BJ (cell line): ENCODE data around the gene GPBAR1. TPM values are rescaled to one million over a fixed set of nuclear protein-coding genes. Genes with fewer than 3 reads are reported as not detected.
A peak's percentile ranks its signal among the peaks of the same experiment; 100 is the strongest.

ENCODE experiments used
- CTCF ChIA-PET: fragments of 350-600 bp; formaldehyde crosslinking; extraction: SDS; loops from one replicate; lab custom pipeline; 2021; ENCODE audit warnings: antibody characterized with exemption, inconsistent platforms; lab: Yijun Ruan, JAX
- POLR2A ChIA-PET: fragments of 300-600 bp; sonication (Branson Sonifier 250); formaldehyde crosslinking; extraction: SDS; loops from one replicate; lab custom pipeline; 2021; ENCODE audit warnings: antibody characterized with exemption; lab: Charles Lee
- DNase-seq: peaks from one replicate; pipeline ENCODE4 v3.0.0-alpha.2; 2011; ENCODE audit warnings: low read depth
- H3K27me3 ChIP-seq: 2 replicates; pipeline ENCODE4 v1.6.0; 2011; ENCODE audit warnings: low read length; ENCODE audit not compliant: control insufficient read depth, insufficient read depth
- H3K36me3 ChIP-seq: 2 replicates; pipeline ENCODE4 v1.5.1; 2011; ENCODE audit warnings: low read length; ENCODE audit not compliant: control insufficient read depth, insufficient read depth
- H3K4me3 ChIP-seq: 2 replicates; pipeline ENCODE4 v1.5.1; 2011; ENCODE audit warnings: low read depth, mild to moderate bottlenecking, control low read depth, low read length
- polyA plus RNA-seq: library from polyadenylated mRNA; depleted of rRNA; stranded (reverse); fragments of >200 nt; gene quantifications from 2 replicates; pipeline ENCODE4 v1.2.3, GENCODE V29; 2011
- TF ChIP-seq, protein P1 (sequence below): IDR thresholded peaks from 2 replicates; pipeline ENCODE4 v1.5.1; 2011; ENCODE audit warnings: low read depth, mild to moderate bottlenecking, control low read depth, inconsistent platforms, low read length, moderate library complexity; ENCODE audit not compliant: insufficient read depth

The GPBAR1 gene
- polyA plus RNA-seq, 1 experiment, result not detected

DNA sequence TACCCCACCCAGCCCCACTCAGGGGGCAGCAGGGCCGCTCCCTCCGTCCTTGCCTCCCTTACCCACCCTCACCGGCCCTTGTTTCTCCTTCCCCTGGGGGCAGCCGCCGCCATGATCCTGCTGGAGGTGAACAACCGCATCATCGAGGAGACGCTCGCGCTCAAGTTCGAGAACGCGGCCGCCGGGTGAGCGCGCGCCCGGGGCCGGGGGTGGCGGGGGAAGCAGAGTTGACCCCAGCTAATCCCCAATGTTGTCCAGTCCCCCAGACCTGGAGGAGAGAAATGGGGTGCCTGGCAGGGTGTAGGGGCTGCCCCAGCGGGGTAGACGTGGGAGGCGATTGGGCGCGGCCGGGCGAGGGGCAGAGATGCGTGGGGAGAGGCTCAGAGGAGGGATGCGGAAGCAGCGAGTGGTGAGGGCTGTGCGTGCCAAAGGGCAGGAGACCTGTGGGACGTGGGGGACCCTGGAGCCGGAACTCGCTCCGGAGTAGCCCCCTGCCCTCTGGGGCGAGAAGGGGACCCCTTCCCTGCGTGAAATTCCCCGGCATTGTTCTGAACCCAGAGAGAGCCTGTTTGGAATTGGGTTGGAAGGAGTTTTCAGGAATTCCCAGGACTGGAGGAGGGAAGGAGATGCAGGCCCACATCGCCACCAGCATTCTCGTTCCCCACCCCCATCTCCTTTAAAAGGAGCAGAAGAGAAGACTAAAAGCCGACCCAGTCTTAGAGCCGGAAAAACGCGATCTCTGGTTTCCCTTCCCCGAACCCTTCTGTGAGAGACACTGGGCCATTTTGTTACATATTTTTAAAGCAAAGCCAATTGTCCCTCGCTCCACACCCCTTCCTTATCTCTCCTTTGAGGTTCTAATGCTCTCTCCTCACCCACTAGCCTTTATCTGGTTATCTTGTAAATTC, 43.2 kb upstream of the GPBAR1 start:
- Histone ChIP-seq H3K36me3 (no peaks in the 10 kb centered on the region), H3K27me3 (no peaks in the 10 kb centered on the region), H3K4me3 (peak overlapping the region; percentile 98)
- CTCF ChIA-PET, result interaction anchor here (0.7 kb wide), 1 partner anchor 13 kb away, joined by 3 read pairs; no protein-coding TSS in a partner anchor
- no peak for DNase-seq
- TF ChIP-seq, protein P1, sequence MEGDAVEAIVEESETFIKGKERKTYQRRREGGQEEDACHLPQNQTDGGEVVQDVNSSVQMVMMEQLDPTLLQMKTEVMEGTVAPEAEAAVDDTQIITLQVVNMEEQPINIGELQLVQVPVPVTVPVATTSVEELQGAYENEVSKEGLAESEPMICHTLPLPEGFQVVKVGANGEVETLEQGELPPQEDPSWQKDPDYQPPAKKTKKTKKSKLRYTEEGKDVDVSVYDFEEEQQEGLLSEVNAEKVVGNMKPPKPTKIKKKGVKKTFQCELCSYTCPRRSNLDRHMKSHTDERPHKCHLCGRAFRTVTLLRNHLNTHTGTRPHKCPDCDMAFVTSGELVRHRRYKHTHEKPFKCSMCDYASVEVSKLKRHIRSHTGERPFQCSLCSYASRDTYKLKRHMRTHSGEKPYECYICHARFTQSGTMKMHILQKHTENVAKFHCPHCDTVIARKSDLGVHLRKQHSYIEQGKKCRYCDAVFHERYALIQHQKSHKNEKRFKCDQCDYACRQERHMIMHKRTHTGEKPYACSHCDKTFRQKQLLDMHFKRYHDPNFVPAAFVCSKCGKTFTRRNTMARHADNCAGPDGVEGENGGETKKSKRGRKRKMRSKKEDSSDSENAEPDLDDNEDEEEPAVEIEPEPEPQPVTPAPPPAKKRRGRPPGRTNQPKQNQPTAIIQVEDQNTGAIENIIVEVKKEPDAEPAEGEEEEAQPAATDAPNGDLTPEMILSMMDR, result no peak
- POLR2A ChIA-PET, result no interaction called here

DNA sequence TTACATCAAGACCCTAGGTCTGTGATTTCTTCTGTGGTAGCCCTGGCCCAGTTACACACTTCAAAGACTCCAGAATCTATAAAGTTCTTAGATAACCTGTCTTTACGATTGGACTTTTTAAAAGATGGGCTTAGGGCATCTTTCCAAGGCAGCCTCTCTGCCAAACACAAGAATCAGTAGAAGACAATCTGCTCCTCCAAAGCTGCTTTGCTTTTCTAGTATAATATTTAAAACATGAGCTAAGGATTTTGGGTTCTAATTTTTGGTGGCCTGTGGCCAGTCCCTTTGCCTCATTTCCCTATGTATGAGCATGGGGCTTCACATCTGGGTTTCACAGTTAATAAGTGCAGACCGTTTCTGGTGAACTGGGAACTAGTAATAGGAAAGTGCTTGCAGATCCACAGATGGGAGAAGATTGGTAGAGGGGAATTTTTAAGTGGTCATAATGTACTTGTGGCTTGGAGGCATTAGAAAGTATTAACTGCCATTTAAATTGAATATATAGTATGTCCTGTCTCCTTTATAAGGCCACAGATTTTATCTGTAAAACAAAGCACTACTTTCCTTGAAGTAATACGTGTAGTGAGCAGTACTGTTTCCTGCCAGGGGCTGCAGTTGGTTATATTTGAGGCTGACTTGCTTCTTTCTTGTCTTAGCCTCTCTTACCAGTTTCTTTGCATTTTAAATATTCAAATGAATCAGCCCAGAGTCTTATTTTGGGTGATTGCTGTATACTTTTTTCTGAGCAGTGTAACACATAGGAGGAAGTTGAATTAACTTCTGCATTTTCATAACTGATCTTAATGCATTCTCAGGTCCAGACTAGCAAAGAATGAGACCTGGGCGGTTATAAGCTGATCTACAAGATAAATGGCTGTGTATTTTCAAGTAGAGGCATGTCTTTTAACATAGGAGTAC, 42.3 kb upstream of the GPBAR1 start:
- POLR2A ChIA-PET, result interaction anchor here (1.2 kb wide), 1 partner anchor 10 kb away, joined by 3 read pairs; no protein-coding TSS in a partner anchor
- H3K4me3 ChIP-seq, result peak overlapping the region; percentile 98
- TF ChIP-seq, protein P1, result no peak
- no peaks in the 10 kb centered on the region for H3K27me3 ChIP-seq
- DNase-seq, result no peak
- H3K36me3 ChIP-seq, result no peaks in the 10 kb centered on the region
- CTCF ChIA-PET, result no interaction called here

DNA sequence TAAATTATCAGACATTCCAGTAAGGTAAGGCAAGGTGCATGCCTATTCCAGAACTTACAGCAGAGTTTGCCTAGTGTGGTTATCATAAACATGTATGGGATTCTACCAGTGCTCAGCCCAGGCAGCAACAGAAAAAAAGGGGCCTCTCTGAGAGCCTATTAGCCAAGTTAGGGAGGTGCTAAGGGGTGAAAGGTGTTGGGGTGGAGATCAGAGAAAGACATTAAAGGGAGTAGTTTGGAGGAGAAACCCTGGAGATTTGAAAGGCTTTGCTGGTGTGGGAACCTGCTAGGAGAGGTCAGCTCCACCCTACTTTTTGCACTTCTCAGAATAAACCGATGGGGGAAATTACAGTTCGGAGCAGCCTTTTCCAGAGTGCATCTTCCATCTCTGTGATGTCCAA, 40.9 kb upstream of the GPBAR1 start:
- Histone ChIP-seq H3K36me3 (peaks cover 3% of the 10 kb centered on the region), H3K4me3 (peak overlapping the region; percentile 98), H3K27me3 (no peaks in the 10 kb centered on the region)
- TF ChIP-seq, protein P1, result no peak
- ChIA-PET POLR2A (interaction anchor here (0.6 to 1.2 kb wide), 2 partner anchors 9 to 27 kb away, joined by 3 read pairs; no protein-coding TSS in a partner anchor), CTCF (interaction anchor here (0.6 to 1.0 kb wide), 4 partner anchors 9 to 39 kb away, joined by 3 to 5 read pairs (median 4); no protein-coding TSS in a partner anchor)
- no peak for DNase-seq

DNA sequence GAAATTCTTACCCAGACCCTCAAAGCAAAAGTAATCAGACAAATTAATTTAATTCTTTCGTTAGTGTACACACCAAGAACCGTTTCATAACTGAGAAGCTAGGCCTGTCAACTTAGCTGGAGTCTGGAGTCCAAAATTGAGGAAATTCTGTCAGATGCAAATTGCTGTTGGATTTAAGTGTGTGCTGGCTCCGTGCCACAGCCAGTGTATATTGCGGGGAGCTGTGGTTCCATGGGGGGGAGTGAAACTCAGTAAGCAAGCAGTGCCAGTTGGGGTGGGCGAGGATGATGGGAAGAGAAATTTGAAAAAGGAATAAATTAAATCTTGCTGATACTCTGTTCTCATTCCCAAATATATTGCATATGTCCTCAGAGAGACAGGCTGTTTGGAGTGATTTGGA, 39.8 kb upstream of the GPBAR1 start:
- CTCF ChIA-PET, result interaction anchor here (1.0 kb wide), 1 partner anchor 8 kb away, joined by 5 read pairs; no protein-coding TSS in a partner anchor
- Histone ChIP-seq H3K4me3 (no peak overlapping the region), H3K27me3 (no peaks in the 10 kb centered on the region), H3K36me3 (peaks cover 4% of the 10 kb centered on the region)
- DNase-seq, result no peak
- TF ChIP-seq, protein P1, result no peak
- POLR2A ChIA-PET, result no interaction called here
